Lung (tissue), 13 donors: ENCODE measurements around the gene PROC. TPM values are rescaled to one million over a fixed set of nuclear protein-coding genes. Genes with fewer than 3 reads are reported as not detected.

Source experiments
- ATAC-seq: fragments of 200-7000 bp; cut with Tn5 transposase; one replicate; pipeline ENCODE4 v1.9.1; 2020; ENCODE audit warnings: moderate number of reproducible peaks; ENCODE audit not compliant: insufficient read depth, low FRiP score
- DNase-seq, 3 donors: peaks; one replicate each; pipeline ENCODE4 v3.0.0-alpha.2; 2013 to 2017
- H3K27ac ChIP-seq, 2 donors: one replicate each; pipeline ENCODE4 v1.5.1; 2013; ENCODE audit warnings: mild to moderate bottlenecking in 2 of 2, moderate library complexity in 2 of 2, control low read depth in 1 of 2, inconsistent platforms in 1 of 2, low read depth in 1 of 2, low read length in 1 of 2
- H3K27me3 ChIP-seq, 3 donors: one replicate each; pipeline ENCODE4 v1.5.1; 2013; ENCODE audit warnings: low read length in 2 of 3; ENCODE audit not compliant: control insufficient read depth in 3 of 3, insufficient read depth in 3 of 3
- H3K36me3 ChIP-seq, 4 donors: one replicate each; pipeline ENCODE4 v1.5.1; 2013; ENCODE audit warnings: low read length in 4 of 4, mild to moderate bottlenecking in 1 of 4, moderate library complexity in 1 of 4; ENCODE audit not compliant: control insufficient read depth in 4 of 4, insufficient read depth in 4 of 4
- H3K4me1 ChIP-seq, 5 donors: one replicate each; pipeline ENCODE4 v1.5.1; 2013; ENCODE audit warnings: low read length in 5 of 5, mild to moderate bottlenecking in 2 of 5, moderate library complexity in 1 of 5; ENCODE audit not compliant: control insufficient read depth in 5 of 5, insufficient read depth in 5 of 5
- H3K4me3 ChIP-seq: one replicate; pipeline ENCODE4 v1.5.1; 2013; ENCODE audit warnings: mild to moderate bottlenecking, control low read depth, moderate library complexity
- H3K9ac ChIP-seq, 2 donors: one replicate each; pipeline ENCODE4 v1.5.1; 2013; ENCODE audit warnings: low read length in 2 of 2, control low read depth in 1 of 2; ENCODE audit not compliant: insufficient read depth in 1 of 2
- H3K9me3 ChIP-seq, 4 donors: one replicate each; pipeline ENCODE4 v1.5.1; 2013; ENCODE audit warnings: low read length in 3 of 4, mild to moderate bottlenecking in 1 of 4, moderate library complexity in 1 of 4; ENCODE audit not compliant: control insufficient read depth in 4 of 4, insufficient read depth in 3 of 4
- CTCF ChIP-seq: IDR thresholded peaks from 2 replicates; pipeline ENCODE4 v1.5.1; 2012; ENCODE audit warnings: mild to moderate bottlenecking; ENCODE audit errors: control extremely low read depth, extremely low read depth
- WGBS, 2 donors: extraction: QIAGEN DNeasy Blood & Tissue Kit; methylation state at CpG; one replicate each; pipeline ENCODE4 v1.1.7; 2013; 5-methylcytosine and 5-hydroxymethylcytosine counted together
- polyA plus RNA-seq, 2 donors: library from polyadenylated mRNA; stranded (reverse); fragments of 200-250 nt; gene quantifications; one replicate each; pipeline ENCODE4 v1.2.1, GENCODE V29; 2013
- small RNA-seq: library from RNA; depleted of rRNA; stranded (forward); fragments of <200 nt; gene quantifications from one replicate; pipeline ENCODE3, GENCODE V24; 2014; ENCODE audit warnings: low replicate concordance
- total RNA-seq, 2 donors: library from RNA; depleted of rRNA in 1 of 2; stranded (reverse); fragments of >200 nt in 1 of 2; gene quantifications; one replicate each; pipeline ENCODE4 v1.2.1, GENCODE V29; 2014 to 2021
- donor health status: control.
- donor health status: control.
- donor health status: Bipolar disorder and iron deficiency.
- donor health status: healthy.
- donor health status: DM: yes; HTN: yes; CAD: no.

The PROC gene
- total and polyA plus RNA-seq, 4 donors = 0.10 to 0.37 (median 0.22) TPM; not detected in 1

- Histone ChIP-seq H3K36me3 (peaks cover 0 to 5% (median 0%) of the 10 kb centered on the region in 4 donors), H3K9ac (no peak overlapping the region), H3K9me3 (peaks cover 0 to 2% (median 0%) of the 10 kb centered on the region in 4 donors), H3K4me3 (no peak overlapping the region), H3K27ac (no peak overlapping the region), H3K27me3 (no peaks in the 10 kb centered on the region), H3K4me1 (peaks cover 0 to 2% (median 0%) of the 10 kb centered on the region in 5 donors)
- no peak for ATAC-seq
- DNase-seq = no peak
- TF ChIP-seq CTCF = no peak
- 77 to 94% methylated on average over 1 of the region's 1 CpG for WGBS, 2 donors
These were observed 54.0 kb downstream of the PROC start for GRCh38 chr2:127472268-127472667.

- Histone ChIP-seq H3K4me1 (no peaks in the 10 kb centered on the region), H3K9ac (no peak overlapping the region), H3K27me3 (no peaks in the 10 kb centered on the region), H3K27ac (no peak overlapping the region), H3K36me3 (peaks cover 0 to 5% (median 2%) of the 10 kb centered on the region in 4 donors), H3K9me3 (no peaks in the 10 kb centered on the region), H3K4me3 (no peak overlapping the region)
- DNase-seq (no peak), ATAC-seq (no peak)
- 99 to 100% methylated on average over 2 of the region's 2 CpGs for WGBS, 2 donors
- no peak for TF ChIP-seq CTCF
These were observed 57.6 kb downstream of the PROC start for GRCh38 chr2:127475788-127476187.

Small RNA genes within 50 kb of the gene (small RNA-seq; reads per million reads assigned to genes)
- gene MIR4783 (not detected), gene RNU4-48P (not detected)

Other genes with a start within 250 kb of the PROC start
- gene CYP27C1, start 198.1 kb upstream of the PROC start, total RNA-seq = 1 to 10 TPM in 1 of 2 donors, under 1 TPM in 1; 0.06 to 2.9 TPM
- gene CYP27C1, start 198.1 kb upstream of the PROC start, polyA plus RNA-seq = under 1 TPM; 0.04 to 0.07 TPM
- 10 to 100 TPM; 35.8 to 60.3 TPM for gene ERCC3, start 124.3 kb upstream of the PROC start, total RNA-seq
- gene ERCC3, start 124.3 kb upstream of the PROC start, polyA plus RNA-seq = 10 to 100 TPM; 18.2 to 30.8 TPM
- 10 to 100 TPM; 50.1 to 81.0 TPM for gene MAP3K2, start 30.5 kb upstream of the PROC start, total RNA-seq
- gene MAP3K2, start 30.5 kb upstream of the PROC start, polyA plus RNA-seq = 10 to 100 TPM in 1 of 2 donors, 1 to 10 TPM in 1; 8.1 to 11.6 TPM
- 10 to 100 TPM; 35.6 to 64.5 TPM for gene IWS1, start 108.1 kb downstream of the PROC start, total RNA-seq
- gene IWS1, start 108.1 kb downstream of the PROC start, polyA plus RNA-seq = 10 to 100 TPM; 20.3 to 29.6 TPM
- 1 to 10 TPM in 1 of 2 donors, under 1 TPM in 1; 0.51 to 4.7 TPM for gene MYO7B, start 117.3 kb downstream of the PROC start, total RNA-seq
- 1 to 10 TPM; 1.6 to 2.2 TPM for gene MYO7B, start 117.3 kb downstream of the PROC start, polyA plus RNA-seq
- under 1 TPM in 1 of 2 donors, not detected in 1; 0.40 TPM for gene GPR17, start 227.7 kb downstream of the PROC start, total RNA-seq
- 1 to 10 TPM in 1 of 2 donors, under 1 TPM in 1; 0.30 to 1.4 TPM for gene GPR17, start 227.7 kb downstream of the PROC start, polyA plus RNA-seq